ENCODE data around the gene SLC8B1.

SLC8B1 gene

DNA sequence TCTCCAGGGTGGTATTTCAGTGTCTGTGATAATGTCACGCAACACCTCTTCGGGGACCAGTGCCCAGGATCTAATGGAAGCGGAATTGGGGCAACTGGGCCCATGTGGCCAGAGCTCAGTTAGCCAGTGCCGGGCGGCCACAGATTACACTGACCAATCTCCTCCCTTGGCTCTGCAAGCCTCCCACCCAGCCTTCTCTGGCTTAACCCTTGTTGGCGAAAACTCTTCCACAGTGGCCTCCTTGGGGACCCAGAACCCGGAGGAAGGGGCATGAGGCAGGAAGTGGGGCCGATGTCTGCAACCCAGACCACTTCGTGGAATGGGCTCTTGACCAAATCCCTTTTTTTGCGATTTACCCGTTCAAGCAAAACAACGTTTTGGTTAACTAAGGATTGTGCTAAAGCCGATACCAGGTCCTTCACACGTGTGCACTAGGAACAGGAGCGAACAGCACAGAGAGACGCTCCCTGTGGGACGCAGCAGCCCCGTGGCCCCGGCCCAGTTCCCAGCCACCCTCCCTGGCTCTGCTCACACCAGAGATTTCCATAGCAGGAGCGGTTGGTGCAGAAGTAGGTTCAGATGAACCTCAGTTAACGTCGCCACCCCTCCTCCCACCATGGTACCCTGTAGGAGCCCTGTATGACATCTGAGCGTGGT, 38.2 kb downstream of the SLC8B1 start:
- DNase-seq: no peak
- in situ Hi-C loops (cut with HindIII; ENCODE audit: low pct_ligation_motif_present, low sequenced_read_pairs): no loop called here
- H3K27ac ChIP-seq: no peak overlapping the region
- no peaks in the 10 kb centered on the region for H3K27me3 ChIP-seq (replicated peaks)
- no peak overlapping the region for H3K4me3 ChIP-seq (ENCODE audit: low read depth, low read length)
- TF ChIP-seq, protein P1, sequence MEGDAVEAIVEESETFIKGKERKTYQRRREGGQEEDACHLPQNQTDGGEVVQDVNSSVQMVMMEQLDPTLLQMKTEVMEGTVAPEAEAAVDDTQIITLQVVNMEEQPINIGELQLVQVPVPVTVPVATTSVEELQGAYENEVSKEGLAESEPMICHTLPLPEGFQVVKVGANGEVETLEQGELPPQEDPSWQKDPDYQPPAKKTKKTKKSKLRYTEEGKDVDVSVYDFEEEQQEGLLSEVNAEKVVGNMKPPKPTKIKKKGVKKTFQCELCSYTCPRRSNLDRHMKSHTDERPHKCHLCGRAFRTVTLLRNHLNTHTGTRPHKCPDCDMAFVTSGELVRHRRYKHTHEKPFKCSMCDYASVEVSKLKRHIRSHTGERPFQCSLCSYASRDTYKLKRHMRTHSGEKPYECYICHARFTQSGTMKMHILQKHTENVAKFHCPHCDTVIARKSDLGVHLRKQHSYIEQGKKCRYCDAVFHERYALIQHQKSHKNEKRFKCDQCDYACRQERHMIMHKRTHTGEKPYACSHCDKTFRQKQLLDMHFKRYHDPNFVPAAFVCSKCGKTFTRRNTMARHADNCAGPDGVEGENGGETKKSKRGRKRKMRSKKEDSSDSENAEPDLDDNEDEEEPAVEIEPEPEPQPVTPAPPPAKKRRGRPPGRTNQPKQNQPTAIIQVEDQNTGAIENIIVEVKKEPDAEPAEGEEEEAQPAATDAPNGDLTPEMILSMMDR (IDR thresholded peaks at IDR 0.05; ENCODE audit: low read depth, low read length, missing control alignments): no peak
- H3K36me3 ChIP-seq (replicated peaks): peaks cover 13% of the 10 kb centered on the region

DNA sequence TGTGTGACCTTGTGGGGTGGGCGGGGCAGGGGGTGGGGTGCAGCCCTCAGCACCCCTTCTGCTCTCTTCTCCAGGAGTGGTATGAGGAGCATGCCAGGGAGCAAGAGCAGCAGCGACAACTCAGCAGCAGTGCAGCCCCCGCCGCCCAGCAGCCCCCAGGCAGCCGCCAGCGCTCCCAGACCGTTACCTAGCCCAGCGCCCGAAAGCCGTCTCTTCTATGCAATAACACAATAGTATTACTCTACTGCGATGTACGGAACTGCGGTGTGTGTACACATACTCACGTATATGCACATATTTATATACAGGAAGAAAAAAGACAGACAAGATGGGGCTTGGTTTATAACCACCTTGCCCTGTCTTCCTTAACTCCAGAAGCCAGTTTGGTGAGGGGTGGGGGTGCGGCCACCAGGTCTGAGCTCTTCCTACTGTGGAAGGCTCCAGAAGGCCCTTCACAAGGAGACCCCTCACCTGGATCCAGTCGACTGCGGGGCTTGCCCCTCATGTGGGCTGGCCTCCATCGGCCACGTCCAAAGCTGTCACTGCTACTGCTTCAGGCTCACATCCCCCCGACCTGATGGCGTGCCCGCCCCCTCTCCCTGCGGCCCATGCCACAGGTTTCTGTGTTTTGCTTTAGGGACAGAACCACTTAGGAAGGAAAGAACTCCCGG, 38.9 kb downstream of the SLC8B1 start:
- Histone ChIP-seq H3K4me3 (ENCODE audit: low read depth, low read length) (no peak overlapping the region), H3K27ac (no peak overlapping the region), H3K36me3 (replicated peaks) (peaks cover 16% of the 10 kb centered on the region), H3K27me3 (replicated peaks) (no peaks in the 10 kb centered on the region)
- TF ChIP-seq, protein P1 (IDR thresholded peaks at IDR 0.05; ENCODE audit: low read depth, low read length, missing control alignments): no peak
- no peak for DNase-seq
- in situ Hi-C loops (cut with HindIII; ENCODE audit: low pct_ligation_motif_present, low sequenced_read_pairs): no loop called here

DNA sequence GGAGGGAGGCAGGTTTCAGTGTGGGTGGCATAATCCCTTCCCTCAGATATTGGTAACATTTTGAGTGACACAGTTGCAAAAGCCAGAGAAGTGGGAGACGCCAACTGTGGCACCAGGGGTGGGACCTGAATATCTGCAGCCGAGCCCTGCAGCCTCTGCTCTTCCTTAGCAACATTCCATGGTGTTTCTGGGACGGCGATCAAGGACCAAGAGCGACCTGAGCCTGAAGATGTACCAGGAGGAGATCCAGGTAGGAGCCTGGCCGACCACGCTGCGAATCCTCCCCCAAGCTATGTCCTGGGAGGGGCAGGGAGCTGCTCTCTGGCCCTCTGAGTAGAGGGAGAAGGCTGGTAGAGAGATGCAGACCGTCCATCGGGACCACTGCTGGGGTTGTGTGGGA, 41.8 kb downstream of the SLC8B1 start:
- no peak overlapping the region for H3K4me3 ChIP-seq (ENCODE audit: low read depth, low read length)
- no peak overlapping the region for H3K27ac ChIP-seq
- H3K27me3 ChIP-seq (replicated peaks): no peaks in the 10 kb centered on the region
- in situ Hi-C loops (cut with HindIII; ENCODE audit: low pct_ligation_motif_present, low sequenced_read_pairs): no loop called here
- H3K36me3 ChIP-seq (replicated peaks): peaks cover 16% of the 10 kb centered on the region
- no peak for DNase-seq
- TF ChIP-seq, protein P1 (IDR thresholded peaks at IDR 0.05; ENCODE audit: low read depth, low read length, missing control alignments): no peak

DNA sequence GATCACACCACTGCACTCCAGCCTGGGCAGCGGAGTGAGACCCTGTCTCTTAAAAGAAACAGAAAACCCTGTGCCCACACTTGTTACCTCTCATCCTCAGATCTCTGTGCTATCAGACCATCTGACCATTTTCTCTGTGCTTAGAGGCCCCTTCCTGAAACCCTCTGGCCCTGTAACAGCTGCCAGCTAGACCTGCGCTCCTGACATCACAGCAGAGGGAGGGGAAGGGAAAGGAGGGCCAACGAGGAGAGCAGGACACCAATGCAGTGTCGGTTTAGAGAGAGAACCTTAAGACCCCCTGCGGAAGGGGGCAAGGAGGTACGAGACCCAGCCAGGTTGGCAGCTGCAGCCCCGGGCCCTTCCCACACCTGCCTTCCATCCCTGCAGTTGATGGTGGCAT, 42.4 kb downstream of the SLC8B1 start:
- TF ChIP-seq, protein P1 (IDR thresholded peaks at IDR 0.05; ENCODE audit: low read depth, low read length, missing control alignments): no peak
- DNase-seq: no peak
- no peak overlapping the region for H3K27ac ChIP-seq
- no peaks in the 10 kb centered on the region for H3K27me3 ChIP-seq (replicated peaks)
- H3K4me3 ChIP-seq (ENCODE audit: low read depth, low read length): no peak overlapping the region
- in situ Hi-C loops (cut with HindIII; ENCODE audit: low pct_ligation_motif_present, low sequenced_read_pairs): no loop called here
- peaks cover 16% of the 10 kb centered on the region for H3K36me3 ChIP-seq (replicated peaks)

DNA sequence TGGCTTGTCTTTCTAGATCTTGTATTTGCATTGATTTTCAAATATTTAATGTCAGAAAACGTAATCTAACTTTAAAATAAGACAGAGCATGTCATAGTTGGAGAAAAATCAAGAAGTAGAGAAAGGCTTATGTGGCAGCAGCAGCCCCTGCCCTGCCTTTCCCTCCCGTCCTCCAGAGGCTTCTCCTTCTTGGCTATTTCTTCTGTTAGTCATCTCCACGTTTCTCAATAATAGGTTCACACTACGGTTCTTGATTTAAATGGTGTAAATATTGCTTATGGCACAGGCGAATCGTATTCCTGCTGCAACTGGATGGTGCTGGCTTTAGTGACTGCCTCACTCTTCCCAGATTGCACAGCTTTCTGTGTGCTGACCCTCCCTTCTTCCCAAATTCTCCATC, 42.8 kb downstream of the SLC8B1 start:
- no peak for DNase-seq
- TF ChIP-seq, protein P1 (IDR thresholded peaks at IDR 0.05; ENCODE audit: low read depth, low read length, missing control alignments): no peak
- in situ Hi-C loops (cut with HindIII; ENCODE audit: low pct_ligation_motif_present, low sequenced_read_pairs): no loop called here
- peaks cover 16% of the 10 kb centered on the region for H3K36me3 ChIP-seq (replicated peaks)
- H3K27me3 ChIP-seq (replicated peaks): no peaks in the 10 kb centered on the region
- no peak overlapping the region for H3K27ac ChIP-seq
- no peak overlapping the region for H3K4me3 ChIP-seq (ENCODE audit: low read depth, low read length)
